Endothelial cell (in vitro differentiated cells): Measurements from ENCODE around the gene SP140. TPM values are rescaled to one million over a fixed set of nuclear protein-coding genes. Genes with fewer than 3 reads are reported as not detected.

Source experiments
- DNase-seq: peaks from one replicate; pipeline ENCODE4 v3.0.0; 2021; ENCODE audit warnings: low spot score
- H3K27ac Mint-ChIP-seq: one replicate; pipeline ENCODE4 v1.8.0; 2021; ENCODE audit warnings: mixed read lengths, inconsistent platforms; ENCODE audit not compliant: unreplicated experiment
- H3K27me3 Mint-ChIP-seq: one replicate; pipeline ENCODE4 v1.8.0; 2021; ENCODE audit warnings: mild to moderate bottlenecking, moderate library complexity, mixed read lengths, inconsistent platforms; ENCODE audit not compliant: unreplicated experiment
- H3K36me3 Mint-ChIP-seq: one replicate; pipeline ENCODE4 v1.8.0; 2021; ENCODE audit warnings: mild to moderate bottlenecking, low read depth, mixed read lengths, inconsistent platforms; ENCODE audit not compliant: unreplicated experiment
- H3K4me1 Mint-ChIP-seq: one replicate; pipeline ENCODE4 v1.8.0; 2021; ENCODE audit warnings: mild to moderate bottlenecking, mixed read lengths, inconsistent platforms; ENCODE audit not compliant: unreplicated experiment
- H3K4me3 Mint-ChIP-seq: one replicate; pipeline ENCODE4 v1.8.0; 2021; ENCODE audit warnings: mild to moderate bottlenecking, mixed read lengths, inconsistent platforms; ENCODE audit not compliant: unreplicated experiment
- H3K9me3 Mint-ChIP-seq: one replicate; pipeline ENCODE4 v1.8.0; 2021; ENCODE audit warnings: mixed read lengths, inconsistent platforms; ENCODE audit not compliant: unreplicated experiment
- total RNA-seq: library from RNA; stranded (reverse); fragmentation: NEBNext Ultra II Directional; extraction: Animal tissue kit (Norgen Biotek cat#: 25700); gene quantifications from one replicate; pipeline ENCODE4 v1.2.1, GENCODE V29; 2021; ENCODE audit not compliant: unreplicated experiment
- TF ChIP-seq, protein P1 (sequence below): fragments of 200-600 bp; sonication (generic); IDR thresholded peaks from one replicate; pipeline ENCODE4 v1.5.0; 2021; ENCODE audit warnings: antibody characterized with exemption; ENCODE audit not compliant: unreplicated experiment

The SP140 gene
- total RNA-seq, 1 donor from 2014 or later: not detected

DNA sequence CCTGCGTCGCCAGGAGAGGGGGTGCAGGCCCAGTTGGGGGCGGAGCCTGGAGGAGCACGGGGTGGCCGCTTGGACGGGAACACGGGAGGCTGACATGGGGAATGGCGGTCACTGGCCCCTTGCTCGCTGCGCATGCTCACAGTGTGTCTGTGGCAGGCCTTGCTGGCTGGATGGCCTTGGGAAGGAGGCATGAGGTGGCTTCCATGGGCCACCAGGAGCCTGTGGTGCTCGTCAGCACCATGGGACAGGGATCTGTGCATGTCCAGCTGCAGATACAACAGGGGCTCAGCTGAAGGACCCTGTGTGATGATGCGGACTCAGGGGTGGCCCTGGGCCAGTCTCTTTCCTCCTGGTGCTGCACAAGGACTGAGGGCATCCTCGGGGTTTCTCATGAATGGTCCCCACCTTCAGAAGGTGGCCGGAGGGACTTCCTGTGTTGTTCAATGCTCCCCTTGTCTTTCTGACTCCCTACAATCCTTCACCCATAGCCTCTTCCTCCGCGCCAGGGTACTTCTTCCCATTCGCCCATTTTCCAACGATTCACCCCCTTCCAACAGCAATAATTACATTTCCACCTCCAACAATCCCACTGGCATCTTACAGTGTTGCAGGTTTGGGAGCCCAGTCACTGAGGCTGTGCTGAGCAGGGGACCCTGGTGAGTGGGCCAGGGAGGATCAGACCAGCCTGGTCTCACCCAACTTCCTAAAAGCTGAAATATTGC is 98.0 kb downstream of the SP140 start:
- TF ChIP-seq, protein P1, sequence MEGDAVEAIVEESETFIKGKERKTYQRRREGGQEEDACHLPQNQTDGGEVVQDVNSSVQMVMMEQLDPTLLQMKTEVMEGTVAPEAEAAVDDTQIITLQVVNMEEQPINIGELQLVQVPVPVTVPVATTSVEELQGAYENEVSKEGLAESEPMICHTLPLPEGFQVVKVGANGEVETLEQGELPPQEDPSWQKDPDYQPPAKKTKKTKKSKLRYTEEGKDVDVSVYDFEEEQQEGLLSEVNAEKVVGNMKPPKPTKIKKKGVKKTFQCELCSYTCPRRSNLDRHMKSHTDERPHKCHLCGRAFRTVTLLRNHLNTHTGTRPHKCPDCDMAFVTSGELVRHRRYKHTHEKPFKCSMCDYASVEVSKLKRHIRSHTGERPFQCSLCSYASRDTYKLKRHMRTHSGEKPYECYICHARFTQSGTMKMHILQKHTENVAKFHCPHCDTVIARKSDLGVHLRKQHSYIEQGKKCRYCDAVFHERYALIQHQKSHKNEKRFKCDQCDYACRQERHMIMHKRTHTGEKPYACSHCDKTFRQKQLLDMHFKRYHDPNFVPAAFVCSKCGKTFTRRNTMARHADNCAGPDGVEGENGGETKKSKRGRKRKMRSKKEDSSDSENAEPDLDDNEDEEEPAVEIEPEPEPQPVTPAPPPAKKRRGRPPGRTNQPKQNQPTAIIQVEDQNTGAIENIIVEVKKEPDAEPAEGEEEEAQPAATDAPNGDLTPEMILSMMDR: no peak
- no peak overlapping the region for H3K27ac Mint-ChIP-seq
- H3K4me3 Mint-ChIP-seq: no peak overlapping the region
- H3K9me3 Mint-ChIP-seq: peaks cover 9% of the 10 kb centered on the region
- DNase-seq: no peak
- peaks cover 10% of the 10 kb centered on the region for H3K4me1 Mint-ChIP-seq
- peaks cover 4% of the 10 kb centered on the region for H3K27me3 Mint-ChIP-seq
- H3K36me3 Mint-ChIP-seq: peaks cover 15% of the 10 kb centered on the region

DNA sequence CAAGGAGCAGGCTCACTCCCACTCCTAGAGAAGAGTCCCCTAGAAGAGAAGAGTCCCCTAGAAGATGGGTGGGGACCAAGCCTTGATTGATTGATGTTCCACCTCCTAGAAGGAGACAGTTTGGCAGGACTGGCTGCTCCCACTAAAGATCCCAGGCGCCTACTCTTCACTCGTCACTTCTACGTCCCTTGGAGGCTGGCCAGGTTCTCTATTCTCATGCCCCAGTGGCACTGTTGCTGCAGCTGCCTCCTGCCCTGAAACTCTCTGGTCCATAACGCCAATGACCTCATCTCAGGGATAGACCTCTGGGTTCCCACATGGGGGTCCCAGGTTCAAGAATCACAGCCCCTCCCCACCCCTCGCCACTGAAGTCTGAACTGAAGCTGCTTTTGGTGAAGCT is 99.0 kb downstream of the SP140 start:
- Mint-ChIP-seq H3K27ac (no peak overlapping the region), H3K27me3 (peaks cover 3% of the 10 kb centered on the region), H3K4me3 (no peak overlapping the region), H3K36me3 (peaks cover 15% of the 10 kb centered on the region), H3K9me3 (peaks cover 9% of the 10 kb centered on the region), H3K4me1 (peaks cover 3% of the 10 kb centered on the region)
- TF ChIP-seq, protein P1: no peak
- DNase-seq: no peak

DNA sequence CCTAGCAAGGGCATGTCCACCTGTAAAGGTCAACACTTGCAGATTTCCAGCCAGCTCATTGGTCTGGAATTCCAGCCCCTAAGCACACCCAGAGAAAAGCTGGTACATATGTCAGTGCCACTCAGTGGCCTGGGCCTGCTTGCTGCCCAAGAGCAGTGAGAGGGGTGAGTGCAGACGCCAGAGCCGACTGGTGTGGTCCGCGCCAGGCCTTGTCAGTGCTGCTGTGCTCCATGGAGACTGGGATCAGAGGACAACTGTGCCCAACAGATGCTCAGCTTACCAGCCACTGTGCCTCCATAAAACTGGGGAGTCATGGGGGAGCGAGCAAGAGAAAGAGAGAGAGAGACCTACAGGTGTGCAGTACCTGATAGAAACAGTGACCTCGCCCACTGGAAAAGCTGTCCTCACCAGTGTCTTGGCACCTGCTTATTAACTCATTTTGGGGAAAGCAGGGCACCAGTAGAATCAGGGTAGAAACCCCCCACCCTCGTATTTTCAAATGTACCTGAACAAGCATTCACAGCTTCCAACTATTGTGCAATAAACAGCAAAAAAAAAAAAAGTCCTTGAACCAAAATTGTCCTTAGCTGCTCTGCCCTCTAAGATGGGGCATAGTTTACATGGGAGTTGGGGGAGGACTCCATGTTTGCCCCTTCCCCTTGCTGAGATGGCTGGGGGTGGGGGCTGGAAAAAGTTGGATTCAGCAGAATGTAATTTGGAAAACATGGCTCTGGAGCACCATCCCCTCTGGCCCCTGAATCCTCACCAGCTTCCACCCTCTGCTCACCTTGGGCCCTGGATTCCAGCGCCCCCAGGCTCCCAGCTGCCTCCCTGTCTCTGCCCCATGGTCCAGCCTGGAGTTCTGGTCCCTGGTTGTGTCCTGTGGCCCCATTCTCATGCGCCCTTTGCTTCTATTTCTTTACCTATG is 100.0 kb downstream of the SP140 start:
- Mint-ChIP-seq H3K36me3 (peaks cover 13% of the 10 kb centered on the region), H3K9me3 (peaks cover 9% of the 10 kb centered on the region), H3K4me1 (peaks cover 2% of the 10 kb centered on the region), H3K27ac (no peak overlapping the region), H3K4me3 (no peak overlapping the region), H3K27me3 (peaks cover 3% of the 10 kb centered on the region)
- DNase-seq: no peak
- TF ChIP-seq, protein P1: no peak

DNA sequence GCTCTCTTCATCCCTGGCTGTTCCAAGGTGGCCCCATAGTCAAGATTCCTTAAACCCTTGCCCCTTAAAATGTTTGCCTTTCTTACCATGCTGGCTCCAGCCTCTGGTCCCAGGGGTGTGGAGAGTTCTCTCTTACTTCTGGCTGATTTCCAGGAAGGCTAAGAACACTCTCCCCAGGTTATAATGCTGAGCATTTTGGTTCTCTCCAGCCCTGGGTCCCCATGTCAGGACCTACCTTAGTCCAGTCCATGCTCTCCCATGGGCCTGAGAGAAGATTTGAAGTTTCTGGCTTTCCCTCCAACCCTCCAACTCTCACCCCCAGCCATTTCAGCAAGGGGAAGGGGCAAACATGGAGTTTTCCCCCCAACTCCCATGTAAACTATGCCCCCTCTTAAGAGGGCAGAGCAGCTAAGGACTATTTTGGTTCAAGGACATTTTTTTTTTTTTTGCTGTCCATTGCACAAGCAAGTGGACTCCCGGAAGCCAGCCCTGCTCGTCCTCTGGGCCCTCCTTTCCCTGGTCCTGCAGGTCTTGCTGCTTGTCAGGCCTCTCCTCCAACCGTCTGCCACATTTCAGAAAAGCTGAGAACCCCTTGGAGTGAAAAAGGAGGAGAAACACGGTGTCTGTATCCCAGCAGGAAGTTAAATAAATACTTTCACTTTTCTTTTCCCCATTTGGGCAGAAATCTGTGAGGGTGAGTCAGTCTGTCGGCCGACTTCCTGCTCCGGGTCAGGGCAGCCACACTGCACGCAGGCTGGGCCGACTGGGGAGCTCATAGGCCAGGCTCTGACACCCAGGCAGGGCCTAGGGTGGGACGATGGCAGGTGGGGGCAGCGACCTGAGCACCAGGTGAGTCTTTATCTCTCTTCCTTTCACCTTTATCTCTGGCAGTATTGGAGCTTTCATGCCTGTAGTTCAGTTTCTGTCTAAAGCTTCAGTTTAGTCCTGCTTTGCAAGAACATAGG is 101.2 kb downstream of the SP140 start, which contains the start of gene SP140L:
Gene SP140L (plus strand): TSS at position 741 of the 965 bp plus-strand sequence. CDS start 77 bp downstream, at position 818.
- H3K9me3 Mint-ChIP-seq: peaks cover 9% of the 10 kb centered on the region
- peaks cover 3% of the 10 kb centered on the region for H3K27me3 Mint-ChIP-seq
- H3K36me3 Mint-ChIP-seq: peaks cover 9% of the 10 kb centered on the region
- no peak within 1 kb of the TSS for H3K4me3 Mint-ChIP-seq
- peaks cover 2% of the 10 kb centered on the region for H3K4me1 Mint-ChIP-seq
- DNase-seq: no peak
- H3K27ac Mint-ChIP-seq: no peak within 1 kb of the TSS
- TF ChIP-seq, protein P1: no peak
